Measurements from ENCODE around the gene SGIP1.

SGIP1 gene

GRCh38 chr1:66521721-66522365 lies 12.1 kb upstream of the SGIP1 start:
- DNase-seq: no peak

GRCh38 chr1:66523562-66523961 lies 10.4 kb upstream of the SGIP1 start:
- DNase-seq: no peak

- no peak for DNase-seq
Observed at GRCh38 chr1:66525086-66525485, 8.9 kb upstream of the SGIP1 start.

GRCh38 chr1:66526036-66526435 lies 7.9 kb upstream of the SGIP1 start:
- no peak for DNase-seq

- DNase-seq: no peak
Observed at GRCh38 chr1:66526991-66527390, 7.0 kb upstream of the SGIP1 start.

GRCh38 chr1:66527686-66528085 lies 6.3 kb upstream of the SGIP1 start:
- DNase-seq: no peak

GRCh38 chr1:66528580-66528979 lies 5.4 kb upstream of the SGIP1 start:
- no peak for DNase-seq

- no peak for DNase-seq
Observed at GRCh38 chr1:66532214-66532613, 1.7 kb upstream of the SGIP1 start.

GRCh38 chr1:66532798-66533783 lies 862 bp upstream of the SGIP1 start:
- DNase-seq: no peak

- no peak for DNase-seq
Observed at GRCh38 chr1:66535061-66535460, 1.1 kb downstream of the SGIP1 start.

GRCh38 chr1:66535853-66536252 lies 1.9 kb downstream of the SGIP1 start:
- no peak for DNase-seq

- no peak for DNase-seq
Observed at GRCh38 chr1:66537718-66538117, 3.8 kb downstream of the SGIP1 start.

- DNase-seq: no peak
Observed at GRCh38 chr1:66539491-66539890, 5.5 kb downstream of the SGIP1 start.

- DNase-seq: no peak
Observed at GRCh38 chr1:66540434-66541032, 6.6 kb downstream of the SGIP1 start.

GRCh38 chr1:66542314-66542713 lies 8.4 kb downstream of the SGIP1 start:
- no peak for DNase-seq

GRCh38 chr1:66542811-66543767 lies 9.1 kb downstream of the SGIP1 start:
- no peak for DNase-seq

- no peak for DNase-seq
Observed at GRCh38 chr1:66546047-66546810, 12.3 kb downstream of the SGIP1 start.

- no peak for DNase-seq
Observed at GRCh38 chr1:66549017-66549416, 15.1 kb downstream of the SGIP1 start.

- DNase-seq: no peak
Observed at GRCh38 chr1:66550243-66550642, 16.3 kb downstream of the SGIP1 start.

- no peak for DNase-seq
Observed at GRCh38 chr1:66552287-66552686, 18.3 kb downstream of the SGIP1 start.

- DNase-seq: no peak
Observed at GRCh38 chr1:66552829-66553228, 18.9 kb downstream of the SGIP1 start.

- no peak for DNase-seq
Observed at GRCh38 chr1:66553846-66554245, 19.9 kb downstream of the SGIP1 start.
